ENCODE data around the gene GATA6.

DNA sequence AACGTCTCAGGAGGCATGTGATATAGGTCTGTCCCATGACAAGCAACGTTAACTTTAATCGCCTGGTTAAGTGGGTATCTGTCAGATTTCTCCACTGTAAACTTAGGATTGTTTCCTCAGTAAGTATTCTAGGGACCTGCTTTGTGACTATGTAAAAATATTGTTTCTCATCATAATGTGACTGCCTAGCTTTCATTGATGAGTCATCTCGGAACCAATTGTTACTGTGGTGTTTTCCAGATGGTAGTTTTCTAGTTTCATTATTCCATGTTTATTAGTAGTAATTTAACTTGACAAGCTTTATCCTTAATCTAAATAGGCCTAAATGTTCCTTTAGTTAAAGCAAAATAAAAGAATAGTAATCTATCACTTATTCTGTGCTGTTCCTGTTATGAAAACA lies 28.2 kb upstream of the GATA6 start:
- no peak for TF ChIP-seq POLR2A (IDR thresholded peaks at IDR 0.05)
- TF ChIP-seq, protein P1, sequence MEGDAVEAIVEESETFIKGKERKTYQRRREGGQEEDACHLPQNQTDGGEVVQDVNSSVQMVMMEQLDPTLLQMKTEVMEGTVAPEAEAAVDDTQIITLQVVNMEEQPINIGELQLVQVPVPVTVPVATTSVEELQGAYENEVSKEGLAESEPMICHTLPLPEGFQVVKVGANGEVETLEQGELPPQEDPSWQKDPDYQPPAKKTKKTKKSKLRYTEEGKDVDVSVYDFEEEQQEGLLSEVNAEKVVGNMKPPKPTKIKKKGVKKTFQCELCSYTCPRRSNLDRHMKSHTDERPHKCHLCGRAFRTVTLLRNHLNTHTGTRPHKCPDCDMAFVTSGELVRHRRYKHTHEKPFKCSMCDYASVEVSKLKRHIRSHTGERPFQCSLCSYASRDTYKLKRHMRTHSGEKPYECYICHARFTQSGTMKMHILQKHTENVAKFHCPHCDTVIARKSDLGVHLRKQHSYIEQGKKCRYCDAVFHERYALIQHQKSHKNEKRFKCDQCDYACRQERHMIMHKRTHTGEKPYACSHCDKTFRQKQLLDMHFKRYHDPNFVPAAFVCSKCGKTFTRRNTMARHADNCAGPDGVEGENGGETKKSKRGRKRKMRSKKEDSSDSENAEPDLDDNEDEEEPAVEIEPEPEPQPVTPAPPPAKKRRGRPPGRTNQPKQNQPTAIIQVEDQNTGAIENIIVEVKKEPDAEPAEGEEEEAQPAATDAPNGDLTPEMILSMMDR (IDR thresholded peaks at IDR 0.05): no peak

All from body of pancreas (tissue), 4 donors.